HG02884 (cell line): ENCODE measurements around the gene STXBP6.

ENCODE experiments used
- ATAC-seq: cut with Tn5 transposase; IDR thresholded peaks from one replicate; pipeline ENCODE4 v1.9.1; 2021; ENCODE audit warnings: mild to moderate bottlenecking, moderate library complexity; ENCODE audit not compliant: unreplicated experiment

STXBP6 gene

DNA sequence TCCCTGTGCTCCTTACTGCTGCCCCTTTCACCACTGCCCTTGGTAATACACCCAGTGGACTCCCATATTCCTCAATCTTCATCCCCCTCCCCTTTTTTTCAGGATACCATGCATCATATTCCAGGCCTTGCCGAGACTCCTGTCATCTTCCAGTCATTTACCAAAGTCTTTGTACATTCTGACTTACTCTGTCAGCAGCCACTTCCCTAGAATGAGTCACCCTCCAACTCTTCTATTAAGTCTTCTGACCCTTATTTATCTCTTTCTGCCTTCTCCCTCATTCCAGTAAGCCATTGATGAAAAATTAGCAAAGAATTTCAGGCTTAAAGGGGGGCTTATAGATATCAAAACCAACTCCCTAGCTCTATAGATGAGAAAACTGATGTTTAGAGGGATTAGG lies 128.0 kb downstream of the STXBP6 start:
- no peak for ATAC-seq

- no peak for ATAC-seq
Measured at GRCh38 chr14:24920265-24921075, 129.5 kb downstream of the STXBP6 start.

DNA sequence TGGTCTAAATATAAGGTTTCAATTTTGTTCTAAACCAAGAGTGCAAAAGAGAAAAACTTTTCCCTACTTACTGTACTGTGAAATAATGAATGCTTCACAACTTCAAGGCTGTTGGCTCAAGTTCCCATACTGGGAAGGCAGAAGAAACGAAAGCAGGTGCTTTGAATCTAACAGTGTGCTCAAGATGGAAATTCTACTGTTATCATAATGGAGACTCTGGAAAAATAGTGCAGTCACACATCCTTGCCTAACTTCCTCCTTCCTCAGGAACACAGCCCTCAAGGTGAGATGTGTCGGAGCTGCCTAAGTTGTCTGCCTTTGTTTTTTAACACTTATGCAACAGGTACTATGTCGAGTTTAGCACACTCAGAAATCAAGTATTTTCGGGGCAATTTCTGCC lies 131.1 kb downstream of the STXBP6 start:
- no peak for ATAC-seq

DNA sequence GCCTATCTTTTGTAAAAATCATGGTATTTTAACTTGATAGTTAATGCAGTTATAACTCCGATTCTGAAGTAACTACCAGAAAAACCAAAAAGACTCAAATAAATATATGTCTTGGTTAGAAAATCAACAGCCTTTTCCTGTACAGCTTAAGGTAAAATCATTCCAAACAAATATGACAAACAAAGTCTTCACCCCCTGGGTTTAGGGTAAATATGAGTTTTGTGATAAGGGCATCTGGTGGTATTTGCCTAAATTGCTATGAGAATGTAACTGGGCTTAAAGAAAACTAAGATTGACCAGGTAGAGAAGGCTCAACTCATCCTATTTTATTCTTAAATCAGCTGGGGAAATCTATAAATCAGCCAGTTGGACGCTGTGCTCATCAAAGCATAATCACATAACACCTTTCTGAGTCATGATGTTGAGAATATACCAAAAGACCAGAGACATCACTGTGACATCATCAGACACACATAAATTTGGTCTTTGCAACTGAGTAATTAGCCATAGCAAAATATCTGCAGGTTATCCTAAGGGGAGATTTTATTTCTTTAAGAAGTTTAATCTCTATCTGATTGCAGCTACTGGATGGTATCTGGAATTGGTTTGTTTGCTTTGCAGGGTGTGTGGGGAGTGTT lies 133.9 kb downstream of the STXBP6 start:
- ATAC-seq, result no peak

DNA sequence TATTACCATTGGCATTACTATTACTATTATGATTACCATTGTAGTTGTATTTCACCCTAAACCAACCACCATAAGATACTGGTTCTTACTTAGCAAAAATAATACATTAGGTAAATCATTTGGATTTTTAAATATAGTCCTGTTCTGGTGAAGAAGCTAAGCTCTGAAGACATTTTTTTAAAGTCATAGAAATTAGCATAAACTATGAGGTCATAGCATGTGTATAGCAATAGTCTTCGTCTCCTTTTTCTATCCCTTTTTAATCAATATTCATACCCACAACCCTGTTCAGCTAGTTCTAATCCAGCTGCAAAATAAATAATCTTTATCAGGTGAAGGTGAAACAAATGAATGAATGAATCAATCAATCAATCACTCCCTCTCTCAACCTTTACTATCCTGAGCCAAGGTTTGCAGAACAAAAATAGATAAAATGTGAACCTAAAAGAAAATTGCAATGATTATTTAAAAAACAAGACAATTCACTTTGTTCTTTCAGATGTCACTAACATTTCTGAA lies 134.5 kb downstream of the STXBP6 start:
- no peak for ATAC-seq

GRCh38 chr14:24913746-24914145 lies 136.2 kb downstream of the STXBP6 start:
- ATAC-seq, result no peak

DNA sequence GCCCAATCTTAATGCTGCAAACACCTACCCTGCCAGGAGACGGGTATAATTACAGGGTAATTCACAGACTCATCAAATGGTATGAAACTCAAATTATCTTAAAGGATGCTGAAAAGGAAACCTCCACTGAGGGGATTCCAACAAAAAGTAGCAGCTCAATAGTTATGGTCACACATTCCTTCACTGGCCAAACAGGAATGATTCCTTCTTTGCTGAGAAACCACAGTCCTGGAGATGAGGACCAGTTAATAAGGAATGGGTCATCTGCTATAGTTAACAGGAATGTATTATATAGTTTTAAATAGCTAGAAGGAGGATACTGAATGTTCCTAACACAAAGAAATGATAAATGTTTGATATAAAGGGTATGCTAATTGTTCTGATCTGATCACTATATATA lies 136.9 kb downstream of the STXBP6 start:
- no peak for ATAC-seq

DNA sequence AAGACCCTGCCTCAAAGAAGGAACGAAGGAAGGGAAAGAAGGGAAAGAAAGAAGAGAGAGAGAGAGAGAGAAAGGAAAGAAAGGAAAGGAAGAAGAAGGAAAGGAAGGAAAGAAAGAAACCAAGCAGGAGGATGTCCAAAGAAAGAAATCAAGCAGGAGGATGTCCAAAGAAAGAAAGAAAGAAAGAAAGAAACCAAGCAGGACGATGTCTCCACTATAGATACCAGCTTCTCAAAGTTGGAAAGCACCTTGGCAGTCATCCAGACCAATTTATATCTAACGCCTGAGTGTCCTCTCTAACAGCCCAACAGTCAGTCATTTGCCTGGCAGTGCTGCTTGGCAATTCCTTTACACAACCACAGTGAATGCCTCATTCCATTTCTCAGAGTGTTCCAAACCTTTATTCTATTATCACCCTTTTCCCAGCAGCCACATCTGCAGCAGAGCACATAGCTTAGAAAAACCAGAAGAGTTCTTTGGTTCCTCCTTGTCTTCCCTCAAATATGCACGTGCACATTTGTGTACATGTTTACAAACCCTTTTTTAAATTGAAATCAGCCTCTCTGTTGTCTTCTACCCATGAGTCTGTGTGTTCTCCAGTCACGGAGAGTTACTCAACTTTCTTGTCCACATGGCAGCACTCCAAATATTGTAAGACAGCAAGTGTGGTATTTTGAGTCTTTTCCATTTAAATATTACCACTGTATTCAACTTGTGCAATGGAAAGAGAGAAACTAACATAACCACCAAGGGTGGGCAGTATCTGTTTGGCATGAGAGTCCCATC lies 138.4 kb downstream of the STXBP6 start:
- ATAC-seq, result no peak

DNA sequence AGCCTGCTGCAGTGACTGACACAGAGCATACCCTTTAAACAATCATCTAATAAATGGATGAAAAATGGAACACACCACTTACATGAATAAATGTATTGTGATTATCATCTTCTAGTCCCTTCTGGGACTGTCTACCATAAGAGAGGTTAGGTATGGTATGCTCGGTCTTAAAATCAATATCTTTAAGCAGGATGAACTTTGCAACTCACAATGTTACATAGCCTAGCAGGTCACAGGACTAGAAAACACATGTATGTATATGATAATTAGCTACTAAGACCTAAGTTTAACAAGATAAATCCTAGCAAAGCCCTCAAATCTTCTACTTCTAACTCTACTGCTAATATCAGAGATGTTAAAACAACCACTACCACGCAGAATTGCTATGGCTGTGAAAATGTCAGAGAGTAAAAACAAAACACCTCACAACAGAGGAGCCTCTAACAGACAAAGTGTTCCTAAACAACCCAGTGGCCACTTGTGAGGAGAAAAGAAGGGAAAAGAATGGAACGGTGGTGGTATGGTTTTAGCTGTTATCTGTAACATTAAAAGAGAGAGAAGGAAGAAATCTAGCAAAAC lies 139.4 kb downstream of the STXBP6 start:
- ATAC-seq, result no peak

DNA sequence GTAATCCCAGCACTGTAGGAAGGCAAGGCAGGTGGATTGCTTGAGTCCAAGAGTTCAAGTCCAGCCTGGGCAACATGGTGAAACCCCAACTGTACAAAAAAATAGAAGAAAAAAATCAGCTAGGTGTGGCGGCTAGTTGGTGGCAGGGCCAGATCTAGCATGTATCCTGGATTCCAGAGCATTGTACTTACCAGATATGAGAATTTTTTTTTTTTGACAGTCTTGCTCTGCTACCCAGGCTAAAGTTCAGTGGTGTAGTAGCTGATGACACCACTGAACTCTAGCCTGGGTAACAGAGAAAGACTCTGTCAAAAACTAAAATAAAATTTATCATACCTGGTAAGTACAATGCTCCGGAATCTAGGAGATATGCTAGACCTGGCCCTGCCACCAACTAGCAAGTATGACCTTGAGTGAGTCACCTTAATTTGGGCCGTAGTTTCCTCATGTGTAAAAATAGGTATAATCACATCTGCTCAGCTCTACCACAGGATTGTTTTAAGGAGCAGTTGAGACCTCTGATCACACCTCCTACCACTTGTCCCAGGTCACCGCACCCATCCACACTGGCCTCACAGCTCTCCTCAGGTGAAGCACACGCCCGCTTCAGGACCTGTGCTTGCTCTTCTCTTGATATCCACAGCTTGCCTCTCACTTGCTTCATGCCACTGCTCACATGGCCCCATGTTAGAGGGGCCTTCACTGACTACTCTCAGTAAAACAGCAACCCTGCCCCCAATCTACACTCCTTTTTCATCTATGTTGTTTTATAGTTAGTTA lies 140.2 kb downstream of the STXBP6 start:
- ATAC-seq, result no peak

DNA sequence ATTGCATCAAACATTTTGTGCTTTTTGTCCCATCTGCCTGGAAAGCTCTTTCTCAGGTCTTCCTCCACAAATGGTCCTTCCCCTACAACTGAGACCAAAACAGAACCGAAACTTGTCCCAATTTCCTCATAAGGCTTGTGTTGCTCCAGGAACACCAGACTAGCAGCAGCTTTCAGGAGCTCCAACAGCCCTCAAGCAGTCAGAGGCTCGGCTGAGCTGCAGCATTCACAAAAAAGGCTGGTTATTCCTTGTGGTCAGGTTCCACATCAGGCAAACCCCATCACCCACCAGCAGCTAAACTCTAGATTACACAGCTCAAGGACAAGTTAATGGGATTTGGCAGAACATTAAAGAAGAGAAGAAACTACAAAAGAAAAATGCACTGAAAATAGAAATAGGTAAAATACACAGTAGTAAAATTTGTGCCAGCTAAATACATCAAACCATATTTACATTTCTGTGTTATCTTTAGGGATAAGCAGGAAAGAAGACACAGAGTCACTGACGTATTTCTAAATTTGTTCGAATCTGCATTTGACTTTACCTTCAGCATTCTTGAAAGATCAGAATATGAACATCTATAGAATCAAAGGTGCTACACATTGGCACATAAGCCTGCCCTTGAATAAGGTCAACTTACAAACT lies 141.2 kb downstream of the STXBP6 start:
- no peak for ATAC-seq

GRCh38 chr14:24904533-24904932 lies 145.4 kb downstream of the STXBP6 start:
- ATAC-seq, result no peak

GRCh38 chr14:24903337-24903736 lies 146.6 kb downstream of the STXBP6 start:
- no peak for ATAC-seq

DNA sequence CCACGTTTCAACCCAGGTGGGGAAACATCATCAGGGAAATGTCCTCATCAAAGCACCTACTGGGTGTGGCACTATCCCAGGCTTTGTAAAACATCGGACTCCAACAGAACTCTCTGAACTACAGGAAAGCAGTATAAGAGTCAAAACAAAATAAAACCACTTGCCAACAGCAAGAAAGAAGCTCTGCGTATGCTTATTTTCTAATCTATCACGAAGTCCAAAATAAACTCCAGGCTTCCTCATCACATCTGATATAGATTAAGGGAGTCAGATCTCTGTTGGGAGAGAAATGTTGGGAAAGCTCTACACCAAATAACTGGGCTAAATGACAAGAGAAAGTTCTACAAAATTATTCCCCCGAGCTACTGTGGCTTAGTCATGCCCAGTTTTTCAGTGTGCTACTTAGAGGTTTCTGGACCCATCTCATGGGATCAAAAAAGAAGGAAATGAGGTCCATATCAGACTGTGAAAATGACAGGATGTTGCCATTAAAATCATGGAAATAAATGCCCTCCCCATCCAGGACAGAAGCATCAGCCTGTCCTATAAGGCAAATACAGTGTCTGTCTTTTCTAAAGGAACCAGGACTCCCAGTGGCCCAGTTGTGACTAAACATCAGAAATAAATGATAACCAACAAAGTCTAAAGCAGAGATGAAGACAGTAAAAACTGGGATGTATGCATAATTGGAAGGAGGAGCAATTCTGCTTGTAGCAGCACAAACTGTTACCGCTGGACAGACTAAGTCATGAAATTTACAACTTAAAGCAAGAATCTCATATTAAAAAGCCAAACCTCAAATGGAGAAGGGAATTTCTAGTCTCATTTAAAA lies 149.5 kb downstream of the STXBP6 start:
- ATAC-seq, result no peak

DNA sequence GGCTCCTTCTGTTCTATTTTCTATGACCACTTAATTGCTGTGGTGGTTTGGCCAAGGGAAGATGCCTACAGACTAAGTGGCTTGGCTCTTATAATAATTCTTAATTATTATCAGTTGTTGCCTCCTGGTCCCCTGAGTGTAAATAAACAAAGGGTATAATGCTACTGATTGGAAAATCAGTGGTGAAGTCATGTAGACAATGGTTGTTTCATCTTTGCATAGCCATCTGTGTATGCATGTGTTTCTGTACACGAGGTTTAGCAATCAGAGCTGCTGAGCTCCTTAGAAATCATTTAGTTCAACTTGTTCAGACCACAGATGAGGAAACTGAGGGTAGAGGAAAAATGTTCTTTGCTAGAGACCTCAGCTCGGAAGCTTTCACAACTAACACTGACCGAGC lies 152.2 kb downstream of the STXBP6 start:
- ATAC-seq, result no peak

DNA sequence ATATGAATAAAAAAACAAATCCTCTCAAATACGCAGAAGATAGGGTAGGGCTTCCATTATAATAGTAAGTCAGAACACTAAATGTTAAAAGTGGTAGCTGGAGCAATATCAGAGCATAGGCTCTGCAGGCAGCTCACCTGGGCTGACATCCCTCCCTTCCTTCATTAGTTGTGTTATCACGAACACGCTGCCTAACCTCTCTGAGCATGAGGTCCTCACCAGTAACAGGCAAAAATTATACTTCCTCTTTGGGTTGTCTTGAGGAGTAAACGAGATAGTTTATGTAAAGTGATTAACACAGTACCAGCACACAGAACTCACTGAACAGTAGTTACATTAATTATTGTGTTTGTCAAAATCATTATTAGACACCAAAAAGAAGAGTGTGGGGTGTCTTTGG lies 154.3 kb downstream of the STXBP6 start:
- no peak for ATAC-seq

- no peak for ATAC-seq
Measured at GRCh38 chr14:24895243-24895583, 154.7 kb downstream of the STXBP6 start.

GRCh38 chr14:24894583-24895242 lies 155.2 kb downstream of the STXBP6 start:
- no peak for ATAC-seq
